Right forelimb (tissue), 1 donor: ENCODE data around the gene MAGI1.
"Not testable (repeated sequence)": the region's sequence is repeated elsewhere in the genome, so short reads cannot be mapped to it uniquely, and the experiment has no call there.

Experiments used
- DNase-seq: peaks from one replicate; pipeline ENCODE4 v3.0.0-alpha.2; 2018

The MAGI1 gene

DNA sequence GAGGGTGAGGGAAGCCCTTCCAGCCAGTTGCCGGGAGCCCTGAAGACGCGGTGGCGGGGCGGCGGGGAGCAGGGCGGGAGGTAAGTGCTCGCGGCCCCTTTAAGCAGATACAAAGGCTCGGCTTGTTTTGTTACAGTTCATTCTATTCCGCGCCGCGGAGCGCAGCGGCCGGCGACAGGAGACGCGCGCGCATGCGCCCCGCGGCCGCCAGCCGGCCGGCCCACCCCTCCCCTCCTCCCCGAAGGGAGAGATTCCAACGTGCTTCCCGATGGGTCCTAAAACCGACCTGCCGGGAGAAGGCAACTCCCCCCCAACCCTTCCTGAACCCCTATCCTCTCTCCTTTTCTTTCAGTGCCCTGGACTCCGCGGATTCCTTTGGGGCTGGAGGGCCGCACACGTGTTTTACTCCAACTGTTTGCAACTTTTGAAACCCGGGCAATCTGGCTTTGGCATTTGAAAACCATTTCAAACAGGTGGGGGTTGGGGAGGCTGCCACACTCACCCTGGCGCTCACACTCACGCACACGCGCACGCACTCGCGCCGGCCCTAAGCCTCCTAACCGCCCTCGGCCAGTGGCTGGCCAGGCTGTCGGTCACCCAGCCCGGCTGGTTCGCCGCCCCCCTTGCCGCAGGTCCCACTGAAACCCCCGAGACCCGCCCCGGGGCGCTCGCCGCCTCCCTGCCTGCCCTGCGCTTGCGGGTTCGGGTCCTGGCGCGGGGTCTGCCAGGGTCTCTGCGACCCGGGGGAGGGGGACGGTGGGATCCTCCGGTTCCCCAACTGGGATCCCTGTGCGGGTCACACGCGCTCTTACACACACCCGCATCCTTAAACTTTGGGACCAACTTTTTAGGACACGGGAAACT lies at the start of gene MAGI1:
Gene MAGI1, minus strand, starts transcription at position 193 of the 864 bp plus-strand sequence. CDS start 610 bp downstream, outside the sequence.
- peak; percentile 94 for DNase-seq

DNA sequence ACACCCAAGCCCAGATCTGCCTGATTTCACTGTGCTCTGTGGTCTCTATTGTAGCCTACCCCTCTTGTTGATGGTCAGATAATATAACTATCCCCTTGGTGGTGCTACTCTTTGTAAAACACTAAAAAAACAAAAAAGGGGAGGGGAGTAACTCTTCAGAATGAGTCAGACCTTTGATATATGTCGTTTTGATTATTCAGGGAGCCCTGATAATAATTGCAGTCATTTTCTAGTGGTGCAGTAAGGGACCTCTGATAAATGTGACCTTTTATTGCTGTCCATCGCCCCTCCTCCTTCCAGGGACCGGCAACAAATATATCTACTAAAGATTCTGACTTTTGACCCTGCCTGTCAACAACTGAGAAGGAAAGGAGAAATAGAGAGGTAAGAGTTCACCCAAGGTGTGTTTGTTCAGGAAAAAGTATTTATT lies 45.1 kb upstream of the MAGI1 start:
- no peak for DNase-seq

DNA sequence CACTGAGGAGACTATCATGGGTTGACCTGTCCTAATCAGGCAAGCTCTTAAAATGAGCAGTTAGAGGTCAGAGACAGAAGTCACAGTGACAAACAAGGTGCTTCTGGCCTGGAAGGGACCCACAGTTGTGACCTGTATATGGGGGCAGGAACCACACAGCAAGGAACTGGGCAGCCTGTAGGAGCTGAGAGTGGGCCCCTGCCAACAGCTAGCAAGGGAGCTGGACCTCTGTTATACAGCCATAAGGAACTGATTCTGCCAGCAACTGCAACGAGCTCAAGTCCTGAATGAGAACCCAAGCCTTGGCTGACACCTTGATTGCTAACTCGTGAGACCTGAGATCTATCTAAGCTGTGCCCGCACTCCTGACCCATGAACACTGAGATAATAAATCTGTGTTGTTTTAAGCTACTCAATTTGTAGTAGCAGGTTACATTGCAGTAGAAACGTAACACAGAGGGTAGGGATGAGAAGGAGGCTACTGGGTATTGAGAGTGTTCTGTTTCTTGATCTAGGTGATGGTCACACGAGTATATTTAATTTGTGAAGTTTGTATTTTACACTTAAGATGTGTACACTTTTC lies 44.5 kb upstream of the MAGI1 start:
- DNase-seq, result no peak

DNA sequence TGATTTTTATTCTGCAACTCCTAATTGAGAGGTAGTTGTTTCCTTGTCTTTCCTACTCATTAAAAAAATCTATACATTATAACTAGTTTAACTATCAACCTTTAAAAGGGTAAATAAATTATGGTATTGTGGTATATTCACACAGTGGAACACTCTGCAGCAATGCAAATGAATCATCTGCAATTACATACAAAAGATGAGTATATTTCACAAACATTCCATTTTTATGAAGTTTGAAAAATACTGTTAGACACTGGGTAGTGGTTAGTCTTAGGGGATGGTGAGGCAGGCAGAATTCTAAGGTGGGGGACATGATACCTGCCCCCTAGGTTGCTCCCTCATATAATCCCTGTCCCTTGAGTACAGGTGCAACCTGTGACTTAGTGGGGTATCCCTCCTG lies 44.0 kb upstream of the MAGI1 start:
- DNase-seq, result no peak

DNA sequence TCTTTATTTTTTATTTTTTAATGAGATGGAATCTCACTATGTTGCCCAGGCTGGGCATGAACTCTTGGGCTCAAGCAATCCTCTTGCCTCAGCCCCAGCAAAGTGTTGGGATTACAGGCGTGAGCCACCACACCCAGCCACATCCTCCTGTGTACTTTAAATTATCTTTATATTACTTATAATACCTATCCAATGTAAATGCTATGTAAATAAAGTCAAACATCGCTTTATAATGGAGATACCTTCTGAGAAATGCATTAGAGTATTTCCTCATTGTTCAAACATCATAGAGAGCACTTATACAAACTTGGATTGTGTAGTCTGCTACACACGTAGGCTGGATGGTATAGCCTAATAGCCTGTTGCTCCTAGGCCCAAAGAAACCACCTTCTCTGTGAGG lies 41.4 kb upstream of the MAGI1 start:
- no peak for DNase-seq

DNA sequence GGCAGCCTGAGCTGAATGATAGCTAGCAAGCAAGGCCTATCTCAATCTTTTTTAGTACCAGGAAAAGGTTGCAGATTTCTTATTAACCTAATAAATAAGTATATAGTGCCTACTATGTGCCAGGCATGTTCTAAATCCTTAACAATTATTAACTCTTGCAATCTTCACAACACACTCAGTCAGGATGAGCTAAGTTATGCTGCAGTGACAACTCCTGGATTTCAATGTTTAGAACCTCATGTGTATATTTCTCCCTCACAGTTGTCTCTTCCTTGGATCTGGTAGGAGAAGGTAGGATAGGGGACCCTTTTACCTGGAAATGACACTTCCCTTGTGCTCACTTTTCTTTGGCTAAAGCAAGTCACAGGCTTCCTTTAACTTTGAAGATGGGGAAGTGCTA lies 39.3 kb upstream of the MAGI1 start:
- no peak for DNase-seq

DNA sequence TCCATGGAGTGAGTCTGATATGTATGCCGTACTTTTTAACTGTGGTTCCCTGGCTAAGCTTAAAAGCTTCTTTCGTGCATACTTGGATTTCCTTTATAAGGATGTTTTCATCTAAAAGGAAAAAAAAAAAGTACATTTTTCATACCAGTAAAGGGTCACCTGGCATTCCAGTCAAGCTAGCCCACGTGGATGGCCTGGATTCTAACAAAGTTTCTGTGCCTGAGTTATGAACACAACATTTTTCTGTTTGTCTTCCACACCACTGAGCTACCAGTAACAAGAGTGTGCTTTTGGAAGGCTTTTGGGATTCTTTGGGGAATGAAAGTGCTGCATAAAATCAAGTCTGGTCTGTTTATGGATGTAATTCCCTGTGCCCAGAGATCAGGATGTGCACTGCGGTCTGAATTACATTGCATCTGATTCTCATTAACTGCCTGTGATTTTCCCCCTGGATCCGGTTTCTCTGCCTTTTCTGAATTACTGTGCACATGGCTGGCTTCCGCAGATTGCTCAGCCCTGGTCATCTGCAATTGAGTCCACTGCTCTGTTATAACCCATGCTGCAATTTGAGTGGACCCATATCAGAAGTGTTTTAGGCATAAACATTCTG lies 38.2 kb upstream of the MAGI1 start:
- peak; percentile 51 for DNase-seq

DNA sequence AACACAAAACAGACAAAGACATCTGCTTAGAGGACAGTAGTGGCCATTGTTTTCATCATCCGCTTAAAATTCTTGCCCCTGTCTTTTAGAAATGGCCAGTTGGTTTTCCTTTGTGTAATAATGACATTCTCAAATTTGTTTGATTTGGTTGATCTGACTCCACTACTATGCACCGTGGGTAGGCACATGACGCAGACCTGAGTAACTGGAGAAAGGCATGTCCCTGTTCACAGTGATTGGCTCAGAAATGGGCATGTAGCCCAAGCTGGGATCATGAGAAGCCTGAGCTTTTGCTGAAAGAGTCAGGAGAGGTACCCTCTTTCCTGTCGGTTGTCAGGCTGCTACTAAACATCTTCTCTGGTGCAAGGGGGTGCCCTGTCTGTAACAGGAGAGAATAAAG lies 36.6 kb upstream of the MAGI1 start:
- DNase-seq, result no peak

DNA sequence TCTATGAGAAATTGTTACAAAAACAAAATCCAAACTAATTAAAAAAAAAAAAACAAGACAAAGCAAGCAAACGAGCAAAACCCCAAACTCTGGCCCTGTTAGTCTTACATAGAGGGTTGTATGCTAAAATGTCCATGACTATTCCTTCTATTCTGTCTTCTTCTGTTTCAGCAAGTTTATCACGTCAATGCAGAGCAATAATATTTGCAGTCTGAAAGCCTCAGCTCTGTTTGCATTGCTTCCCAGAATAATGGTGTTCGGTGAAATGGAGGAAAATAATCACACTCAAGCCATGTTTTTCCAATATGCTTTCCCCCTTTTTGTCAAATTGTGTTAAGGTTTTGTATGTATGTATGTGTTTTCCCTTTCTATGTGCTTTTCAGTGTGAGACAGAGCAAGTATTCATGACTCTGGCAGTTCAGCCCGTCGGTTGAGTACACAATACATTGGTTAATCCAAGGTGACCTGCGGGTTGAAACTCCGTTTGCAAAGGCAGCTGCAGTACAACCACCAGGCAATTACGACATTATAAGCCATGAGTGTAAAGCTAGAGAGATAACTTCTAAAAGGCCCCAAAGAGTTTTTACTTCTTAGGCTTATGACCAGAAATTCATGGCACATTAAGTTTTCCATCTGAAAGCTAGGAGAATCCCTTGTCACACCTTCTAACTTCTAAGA lies 34.9 kb upstream of the MAGI1 start:
- no peak for DNase-seq

DNA sequence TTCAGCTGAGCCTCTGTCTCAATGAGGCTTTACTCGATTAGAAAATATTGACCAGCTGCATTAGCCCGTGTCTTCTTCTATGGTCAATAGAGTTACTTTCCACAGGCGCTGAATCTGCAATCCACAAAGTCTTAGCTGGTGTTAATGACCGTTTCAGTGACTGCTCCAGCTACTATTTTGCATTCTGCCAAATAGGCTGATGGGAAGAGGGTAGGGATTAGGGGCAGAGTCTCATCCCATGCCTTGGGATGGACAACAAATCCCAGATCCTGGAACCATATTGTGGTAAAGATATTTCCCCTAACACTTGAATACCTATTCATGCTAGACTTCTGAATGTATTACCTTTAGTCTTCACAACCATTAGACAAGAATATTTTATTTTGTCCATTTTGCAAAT lies 29.5 kb upstream of the MAGI1 start:
- DNase-seq, result no peak

DNA sequence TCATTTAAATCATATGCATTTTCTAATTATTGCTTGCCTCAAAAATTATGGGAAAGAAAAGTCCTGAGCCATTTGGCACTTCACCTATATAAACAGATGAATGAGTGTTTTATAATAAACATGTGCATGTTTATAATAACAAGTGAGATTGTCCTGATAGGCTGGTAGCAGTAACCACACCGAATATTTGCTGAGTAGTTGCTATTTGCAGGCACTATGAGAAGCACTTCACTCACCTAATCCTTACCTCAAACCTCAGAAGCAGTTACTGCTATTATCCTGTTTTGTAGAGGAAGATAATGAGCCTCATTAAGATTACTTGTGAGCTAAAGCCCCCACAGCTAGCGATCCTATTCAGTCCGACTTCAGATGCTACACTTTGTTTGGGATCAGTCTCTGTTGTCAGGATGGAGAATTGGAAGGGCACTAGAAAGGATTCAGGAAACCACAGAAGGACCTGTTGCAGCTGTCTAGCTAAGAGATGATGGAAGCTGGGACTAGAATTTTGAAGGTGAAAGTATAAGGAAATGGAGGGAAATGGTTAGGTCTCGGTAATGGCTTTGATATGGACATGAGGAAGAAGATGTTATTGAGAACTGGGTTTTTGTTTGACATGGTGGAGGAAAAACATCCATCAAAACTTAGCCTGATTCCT lies 28.4 kb upstream of the MAGI1 start:
- DNase-seq, result no peak

DNA sequence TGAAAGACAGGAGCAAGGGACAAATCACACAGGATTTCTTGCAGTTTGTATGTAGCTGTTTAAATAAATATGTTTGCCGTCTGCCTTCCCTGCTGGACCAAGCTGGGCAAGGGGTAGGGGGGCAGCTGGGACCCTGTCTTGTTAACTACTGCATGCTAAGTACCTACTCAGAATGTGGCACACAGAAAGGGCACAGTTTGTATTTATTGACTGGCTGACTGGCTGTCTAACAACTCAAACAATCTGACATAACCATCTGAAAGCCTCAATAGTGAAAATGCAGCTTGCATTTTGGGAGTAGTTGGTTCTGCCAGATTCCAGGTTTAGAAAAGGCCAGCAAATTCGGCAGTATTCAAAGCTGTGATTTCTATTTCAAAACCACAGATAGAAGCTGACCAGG lies 16.6 kb upstream of the MAGI1 start:
- no peak for DNase-seq

DNA sequence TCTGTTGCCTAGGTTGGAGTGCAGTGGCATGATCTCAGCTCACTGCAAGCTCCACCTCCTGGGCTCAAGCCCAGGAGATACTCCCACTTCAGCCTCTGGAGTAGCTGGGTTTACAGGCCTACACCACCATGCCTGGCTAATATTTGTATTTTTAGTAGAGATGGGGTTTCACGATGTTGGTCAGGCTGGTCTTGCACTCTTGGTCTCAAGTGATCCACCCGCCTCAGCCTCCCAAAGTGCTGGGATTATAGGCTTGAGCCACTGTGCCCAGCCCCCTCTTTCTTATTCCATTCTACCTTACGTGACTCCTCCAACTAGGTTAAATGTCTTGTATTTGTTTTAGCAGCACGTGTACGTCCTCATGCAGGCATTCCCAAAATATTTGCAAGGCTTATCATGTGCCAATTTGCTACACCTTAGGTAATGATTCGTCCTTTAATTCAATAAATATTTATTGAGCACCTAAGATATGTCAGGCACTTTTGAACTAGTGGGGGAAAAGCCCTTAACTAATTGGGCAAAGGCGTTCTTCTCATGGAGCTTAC lies 14.9 kb upstream of the MAGI1 start:
- DNase-seq, result no peak

DNA sequence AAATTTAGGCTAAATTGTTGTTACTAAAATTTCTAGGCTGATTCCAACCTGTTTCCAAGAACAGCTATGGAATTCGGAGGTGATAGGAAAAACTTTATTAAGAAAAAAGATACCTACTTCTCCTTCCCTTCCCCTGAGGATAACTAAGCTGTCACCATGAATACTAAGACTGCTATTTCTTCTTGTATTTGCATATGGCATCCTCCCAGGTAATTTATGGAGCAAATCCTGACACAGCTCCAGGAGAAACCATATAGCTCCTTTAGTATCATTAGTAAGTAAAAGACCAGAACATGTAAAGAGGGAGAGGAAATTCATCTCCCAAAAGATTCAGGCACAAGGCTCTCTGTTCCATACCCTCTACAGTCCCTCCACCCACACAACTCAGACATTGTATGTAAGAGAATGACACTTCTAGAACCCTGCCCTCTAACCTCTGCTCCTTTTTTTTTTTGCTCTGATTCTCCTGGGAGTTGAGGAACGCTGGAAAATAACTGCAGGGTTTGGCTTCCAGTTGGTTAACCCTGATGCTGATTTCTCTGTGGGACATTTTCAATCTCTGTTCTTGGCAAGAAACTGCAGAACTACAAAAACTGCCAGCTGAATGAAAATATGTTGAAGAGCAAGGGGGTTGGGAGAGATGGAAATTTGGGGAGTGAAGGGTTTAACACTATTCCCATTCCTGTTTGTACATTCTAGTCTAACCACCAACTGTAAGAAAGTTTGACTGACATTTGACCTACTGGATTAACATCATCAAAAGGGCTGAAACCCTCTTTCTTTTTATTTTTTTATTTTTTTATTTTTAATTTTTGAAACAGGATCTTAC lies 14.2 kb upstream of the MAGI1 start:
- no peak for DNase-seq

DNA sequence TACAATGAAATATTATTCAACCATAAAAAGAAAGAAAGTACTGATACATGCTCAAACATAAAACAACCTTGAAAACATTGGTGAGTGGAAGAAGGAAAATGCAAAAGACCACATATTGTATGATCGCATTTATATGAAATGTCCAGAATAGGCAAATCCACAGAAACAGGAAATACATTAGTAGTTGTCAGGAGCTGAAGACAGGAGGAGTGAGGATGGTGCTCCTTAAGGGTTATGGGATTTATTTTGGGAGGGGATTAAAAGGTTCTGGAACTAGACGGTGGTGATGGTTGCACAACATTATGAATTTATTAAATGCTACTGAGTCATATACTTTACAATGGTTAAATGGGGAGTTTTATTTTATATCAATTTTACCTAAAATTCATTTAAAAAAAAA lies 12.1 kb upstream of the MAGI1 start:
- no peak for DNase-seq

DNA sequence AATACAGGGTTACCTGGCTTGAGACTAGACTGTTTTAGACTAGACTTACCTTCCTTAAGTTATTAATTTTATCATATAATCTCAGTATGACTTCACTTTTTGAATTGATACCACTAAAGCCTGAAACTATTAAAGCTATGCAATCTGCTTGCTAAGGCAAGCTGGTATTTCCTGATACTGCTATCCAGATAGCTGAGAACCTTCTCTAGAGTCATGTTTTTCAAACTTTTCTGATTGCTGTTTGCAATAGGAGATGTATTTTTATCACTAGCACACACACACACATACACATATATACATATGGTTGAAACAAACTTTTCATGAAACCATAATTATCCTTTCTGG lies 9.3 kb upstream of the MAGI1 start:
- DNase-seq, result no peak

DNA sequence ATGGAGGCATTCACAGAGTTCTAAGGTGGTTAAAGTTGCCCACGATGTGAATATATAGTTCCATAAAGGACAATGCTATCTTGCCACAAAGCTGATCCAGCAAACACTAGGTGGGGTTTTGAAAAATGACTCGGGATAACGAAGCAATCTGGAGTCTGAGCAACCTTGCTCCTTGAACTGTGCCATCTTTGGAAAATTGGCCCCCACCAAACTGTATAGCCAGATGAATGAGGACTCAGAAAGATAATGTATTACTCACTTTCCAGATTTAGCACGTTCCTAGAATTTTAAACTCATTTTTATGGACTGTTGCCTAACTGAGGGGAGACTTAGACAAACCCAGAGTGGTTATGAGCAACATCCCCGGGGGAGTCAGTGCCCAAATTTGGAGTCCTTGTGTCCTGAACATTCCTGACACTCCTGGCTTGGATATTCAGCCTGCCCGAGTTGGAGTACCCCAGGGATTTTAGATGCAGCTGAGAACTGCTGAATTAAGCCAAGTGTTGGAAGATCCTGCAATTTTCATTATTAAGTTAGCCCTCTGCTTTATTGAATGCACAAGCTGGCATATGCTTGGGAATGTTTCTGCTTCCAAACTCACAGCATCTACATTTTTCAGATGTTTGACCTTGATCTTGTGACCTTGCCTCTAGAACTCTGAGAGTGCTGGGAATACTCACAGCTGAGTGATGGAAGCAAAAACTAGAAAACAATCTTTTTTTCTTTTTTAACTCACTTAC lies 8.8 kb upstream of the MAGI1 start:
- DNase-seq, result no peak

DNA sequence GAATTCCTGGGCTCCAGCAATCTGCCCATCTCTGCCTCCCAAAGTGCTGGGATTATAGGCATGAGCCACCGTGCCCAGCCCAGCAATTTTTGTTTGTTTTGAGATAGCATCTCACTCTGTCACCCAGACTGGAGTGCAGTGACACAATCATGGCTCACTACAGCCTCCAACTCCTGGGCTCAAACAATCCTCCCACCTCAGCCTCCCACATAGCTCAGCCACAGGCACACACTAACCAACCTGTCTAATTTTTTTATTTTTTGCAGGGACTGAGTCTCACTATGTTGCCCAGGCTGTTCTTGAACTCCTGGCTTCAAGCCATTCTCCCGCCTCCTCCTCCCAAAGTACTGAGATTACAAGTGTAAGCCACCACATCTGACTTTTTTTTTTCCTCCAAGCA lies 7.6 kb upstream of the MAGI1 start:
- DNase-seq, result not testable (repeated sequence)

DNA sequence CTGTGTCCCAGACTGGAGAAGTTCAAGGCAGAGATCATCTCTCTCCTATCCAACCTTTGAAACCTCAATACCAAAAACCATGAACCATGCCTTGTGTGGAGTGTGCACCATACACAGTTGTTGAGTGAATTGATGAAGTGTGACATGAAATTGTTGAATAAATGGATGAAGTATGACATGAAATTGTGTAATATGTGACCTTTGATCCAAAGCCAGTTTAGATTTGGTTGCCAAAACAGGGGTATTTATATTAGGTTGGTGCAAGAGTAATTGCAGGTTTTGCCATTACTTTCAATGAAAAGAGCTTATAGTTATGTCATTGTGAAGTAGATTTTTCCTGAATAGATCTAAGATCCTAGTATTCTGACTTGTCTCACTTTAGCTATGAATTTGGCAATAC lies 3.1 kb upstream of the MAGI1 start:
- no peak for DNase-seq

DNA sequence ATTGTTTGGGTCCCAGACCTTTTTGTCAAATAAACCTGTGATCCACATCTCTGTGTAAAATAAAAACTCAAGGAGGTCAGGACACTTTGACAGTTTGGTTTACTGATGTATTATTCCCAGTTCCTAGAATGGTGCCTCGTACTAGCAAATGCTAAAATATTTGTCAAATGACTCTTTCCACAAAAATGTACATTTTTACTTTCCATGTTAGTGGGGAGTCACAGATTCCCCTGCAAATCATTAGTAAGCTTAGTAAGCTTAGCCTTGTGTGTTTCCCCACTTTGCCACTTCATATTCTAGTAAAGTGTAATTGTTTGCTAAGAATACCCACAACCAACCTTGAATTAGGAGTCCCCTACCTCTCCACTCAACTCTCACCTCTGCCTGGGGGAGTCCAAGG lies 2.4 kb upstream of the MAGI1 start:
- no peak for DNase-seq

DNA sequence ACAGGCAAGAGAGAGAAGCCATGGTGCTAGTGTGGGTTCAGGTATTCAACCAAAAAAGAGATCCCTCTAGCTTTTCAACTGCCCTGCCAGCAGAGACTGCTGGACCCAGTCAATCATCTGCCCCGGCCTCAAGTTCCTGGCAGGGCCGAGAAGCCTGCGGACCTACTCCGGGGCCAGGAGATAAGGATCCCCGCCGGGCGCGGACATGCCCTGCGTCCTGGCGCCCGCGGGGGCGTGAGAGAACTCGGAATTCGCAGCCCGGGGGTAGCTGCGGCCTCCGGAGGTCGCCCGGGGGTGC lies 821 bp upstream of the MAGI1 start:
- peak; percentile 51 for DNase-seq

DNA sequence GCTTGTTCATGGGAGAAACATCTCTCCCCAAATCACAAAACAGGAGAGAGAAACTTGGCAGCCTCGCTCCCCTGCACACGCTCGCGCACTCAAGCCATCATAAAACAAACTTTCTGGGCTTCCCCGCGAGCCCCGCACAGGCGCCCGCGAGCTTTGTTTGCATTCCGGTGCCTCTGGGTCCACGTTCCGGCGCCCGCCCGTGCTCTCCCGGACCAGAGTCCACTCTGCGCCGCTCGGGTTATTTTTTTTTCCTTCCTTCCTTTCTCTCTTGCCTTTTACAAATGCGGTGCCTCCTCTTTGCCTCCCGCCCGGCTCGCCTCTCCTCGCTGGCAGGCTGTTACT lies 363 bp downstream of the MAGI1 start:
- no peak for DNase-seq
